HepG2 (cell line): ENCODE data around the gene KRTAP5-4. TPM values are rescaled to one million over a fixed set of nuclear protein-coding genes. Genes with fewer than 3 reads are reported as not detected.

Experiments used
- ATAC-seq: fragments of 200-7000 bp; cut with Tn5 transposase; 3 replicates; pipeline ENCODE4 v1.9.1; 2020; ENCODE audit warnings: mild to moderate bottlenecking, moderate library complexity
- BruUV-seq: library from RNA; stranded (reverse); fragments of 400-500 nt; replicated peaks from 2 replicates; lab custom pipeline; 2021; lab: Mats Ljungman, UMichigan
- CTCF ChIA-PET: fragments of 300-600 bp; formaldehyde crosslinking; extraction: SDS; loops from one replicate; lab custom pipeline; 2021; ENCODE audit warnings: low total read pairs, inconsistent platforms, low intra/inter-chr PET ratio; lab: Yijun Ruan, JAX
- POLR2A ChIA-PET: fragments of 350-600 bp; sonication (Branson Sonifier 250); formaldehyde crosslinking; loops from one replicate; lab custom pipeline; 2020; ENCODE audit warnings: antibody characterized with exemption, inconsistent platforms; lab: Yijun Ruan, JAX
- DNase-seq: peaks from one replicate; pipeline ENCODE4 v3.0.0-alpha.2; 2015; ENCODE audit warnings: low spot score
- FAIRE-seq: peaks from 3 replicates; lab custom pipeline; 2011; peaks lifted over from hg19 to GRCh38; lab: Jason Lieb, UNC
- H2AFZ ChIP-seq: one replicate; pipeline ENCODE4 v1.6.1; 2011; ENCODE audit warnings: low read length, inconsistent platforms
- H3K27ac ChIP-seq: fragments of 300-600 bp; 3 replicates; pipeline ENCODE4 v1.8.0; 2011; ENCODE audit warnings: mixed run types, mild to moderate bottlenecking, mixed read lengths, low read length, inconsistent platforms; ENCODE audit not compliant: insufficient read depth; ENCODE audit errors: extremely low read length
- H3K27me3 ChIP-seq, 2 experiments: fragments of 200-600 bp in 1 of 2; 2 replicates in 1 of 2; 3 replicates in 1 of 2; pipeline versions ENCODE4 v1.6.0 to v1.8.0; 2011; ENCODE audit warnings: low read length in 2 of 2, mild to moderate bottlenecking in 2 of 2, moderate library complexity in 2 of 2, inconsistent platforms in 1 of 2; ENCODE audit not compliant: insufficient read depth in 2 of 2, control insufficient read depth in 1 of 2
- H3K36me3 ChIP-seq, 2 experiments: fragments of 200-600 bp in 1 of 2; replicated peaks in 1 of 2; 2 replicates in 1 of 2; 3 replicates in 1 of 2; pipeline versions ENCODE4 v1.5.1 to v1.8.0; 2011; ENCODE audit warnings: low read length in 2 of 2, inconsistent platforms in 1 of 2; ENCODE audit not compliant: insufficient read depth in 2 of 2, control insufficient read depth in 1 of 2
- H3K4me1 ChIP-seq: 2 replicates; pipeline ENCODE4 v1.5.1; 2012; ENCODE audit warnings: low read length, inconsistent platforms; ENCODE audit not compliant: insufficient read depth
- H3K4me2 ChIP-seq: 2 replicates; pipeline ENCODE4 v1.6.0; 2011; ENCODE audit warnings: low read depth, low read length, inconsistent platforms
- H3K4me3 ChIP-seq, 3 experiments: fragments of 200-600 bp in 1 of 3; sonication (generic), shearing (Covaris generic) in 1 of 3; replicated peaks in 1 of 3; 2 replicates each; pipeline ENCODE4 v1.5.1; 2011 to 2016; ENCODE audit warnings: low read length in 3 of 3, inconsistent platforms in 2 of 3, low read depth in 2 of 3, mild to moderate bottlenecking in 2 of 3, control low read depth in 1 of 3, mixed read lengths in 1 of 3; ENCODE audit not compliant: insufficient read depth in 1 of 3
- H3K79me2 ChIP-seq: one replicate; pipeline ENCODE4 v1.6.1; 2011; ENCODE audit warnings: low read length, inconsistent platforms; ENCODE audit not compliant: insufficient read depth
- H3K9ac ChIP-seq: 2 replicates; pipeline ENCODE4 v1.6.0; 2011; ENCODE audit warnings: mild to moderate bottlenecking, low read depth, low read length, inconsistent platforms; ENCODE audit not compliant: insufficient read depth
- H3K9me3 ChIP-seq: 2 replicates; pipeline ENCODE4 v1.5.1; 2012; ENCODE audit warnings: mild to moderate bottlenecking, low read length
- H4K20me1 ChIP-seq: 2 replicates; pipeline ENCODE4 v1.6.0; 2011; ENCODE audit warnings: inconsistent platforms, mild to moderate bottlenecking, low read length, moderate library complexity; ENCODE audit not compliant: insufficient read depth
- ATM ChIP-seq: fragments of 450-650 bp; IDR thresholded peaks from 2 replicates; pipeline ENCODE4 v1.7.1; 2017; ENCODE audit warnings: mild to moderate bottlenecking, borderline replicate concordance
- EP300 ChIP-seq, 3 experiments: sonication (generic) in 1 of 3; formaldehyde crosslinking in 1 of 3; IDR thresholded peaks; 2 replicates each; pipeline versions ENCODE4 v1.5.1 to v1.6.1; 2011 to 2020; ENCODE audit warnings: low read depth in 2 of 3, low read length in 2 of 3, borderline replicate concordance in 1 of 3, improper control_type of control experiment in 1 of 3, mild to moderate bottlenecking in 1 of 3, missing genetic modification reagents in 1 of 3, moderate library complexity in 1 of 3
- GLI4 ChIP-seq: sonication (generic); formaldehyde crosslinking; IDR thresholded peaks from 2 replicates; pipeline ENCODE4 v1.5.1; 2020; ENCODE audit warnings: missing genetic modification reagents, mild to moderate bottlenecking, moderate library complexity, borderline replicate concordance
- LBX2 ChIP-seq: sonication (generic); formaldehyde crosslinking; IDR thresholded peaks from 2 replicates; pipeline ENCODE4 v1.5.0; 2020; ENCODE audit warnings: missing genetic modification reagents, mild to moderate bottlenecking, borderline replicate concordance
- MAFF ChIP-seq: IDR thresholded peaks from 2 replicates; pipeline ENCODE4 v1.6.1; 2011; ENCODE audit warnings: low read depth, low read length, improper control_type of control experiment
- MAFK ChIP-seq, 2 experiments: IDR thresholded peaks in 1 of 2; conservative IDR thresholded peaks in 1 of 2; 2 replicates each; pipeline ENCODE4 v1.6.1; 2011; ENCODE audit warnings: improper control_type of control experiment in 2 of 2, low read length in 2 of 2
- NCOA1 ChIP-seq: sonication (generic); formaldehyde crosslinking; IDR thresholded peaks from 2 replicates; pipeline ENCODE4 v1.9.0; 2021; ENCODE audit warnings: missing genetic modification reagents
- NFE2 ChIP-seq: sonication (generic); formaldehyde crosslinking; IDR thresholded peaks from 2 replicates; pipeline ENCODE4 v1.4.0; 2020; ENCODE audit warnings: missing genetic modification reagents
- NONO ChIP-seq, 2 experiments: fragments of 450-650 bp in 1 of 2; sonication (generic) in 1 of 2; formaldehyde crosslinking in 1 of 2; IDR thresholded peaks in 1 of 2; conservative IDR thresholded peaks in 1 of 2; 2 replicates each; pipeline versions ENCODE4 v1.6.1 to v1.8.0; 2017 to 2022; ENCODE audit warnings: mild to moderate bottlenecking in 1 of 2, missing genetic modification reagents in 1 of 2, moderate library complexity in 1 of 2
- SIX4 ChIP-seq: sonication (generic); formaldehyde crosslinking; IDR thresholded peaks from 2 replicates; pipeline ENCODE4 v1.4.0; 2020; ENCODE audit warnings: missing genetic modification reagents
- TCF12 ChIP-seq, 2 experiments: fragments of 450-650 bp in 1 of 2; sonication (generic) in 1 of 2; formaldehyde crosslinking in 1 of 2; IDR thresholded peaks; 2 replicates each; pipeline versions ENCODE4 v1.6.1 to v1.8.0; 2017 to 2022; ENCODE audit warnings: antibody characterized with exemption in 1 of 2, mild to moderate bottlenecking in 1 of 2, missing genetic modification reagents in 1 of 2, moderate library complexity in 1 of 2
- ZBTB49 ChIP-seq: sonication (generic); formaldehyde crosslinking; IDR thresholded peaks from 2 replicates; pipeline ENCODE4 v1.4.0; 2020; ENCODE audit warnings: missing genetic modification reagents, borderline replicate concordance
- ZFX ChIP-seq: sonication (generic); formaldehyde crosslinking; IDR thresholded peaks from 2 replicates; pipeline ENCODE4 v1.4.0; 2020; ENCODE audit warnings: mild to moderate bottlenecking, low read depth, missing genetic modification reagents, moderate library complexity
- ZNF563 ChIP-seq: sonication (generic); formaldehyde crosslinking; IDR thresholded peaks from 2 replicates; pipeline ENCODE4 v1.8.0; 2022; ENCODE audit warnings: mild to moderate bottlenecking, moderate library complexity, missing genetic modification reagents
- ZNF777 ChIP-seq: sonication (generic); formaldehyde crosslinking; IDR thresholded peaks from 2 replicates; pipeline ENCODE4 v1.4.0; 2020; ENCODE audit warnings: missing genetic modification reagents
- ZSCAN21 ChIP-seq: sonication (generic); formaldehyde crosslinking; IDR thresholded peaks from 2 replicates; pipeline ENCODE4 v1.8.0; 2022; ENCODE audit warnings: mild to moderate bottlenecking, missing genetic modification reagents, moderate library complexity, borderline replicate concordance
- WGBS: methylation state at CpG from one replicate; pipeline ENCODE4 v1.1.6; 2017; ENCODE audit warnings: low lambda C conversion rate; 5-methylcytosine and 5-hydroxymethylcytosine counted together
- in situ Hi-C: cut with HindIII; loops from 2 replicates; pipeline ENCODE4 v1.10.0; 2017; ENCODE audit warnings: low pct_unique_long_range_greater_than_20kb; ENCODE audit not compliant: extremely low pct_ligation_motif_present
- intact Hi-C: fragments of 100-400 bp; cut with micrococcal nuclease; formaldehyde crosslinking; loops from one replicate; pipeline ENCODE4 v1.10.0; 2022; ENCODE audit not compliant: unreplicated experiment
- polyA plus RNA-seq, 8 experiments: library from polyadenylated mRNA; depleted of rRNA in 3 of 8; stranded (reverse) in 7 of 8; unstranded in 1 of 8; fragments of >200 nt; fragmentation: Illumina TruSeq in 4 of 8; extraction: Trizol in 4 of 8; gene quantifications; 2 replicates each; pipeline versions ENCODE4 v1.2.1 to v1.2.3, GENCODE V29; 2011 to 2016; ENCODE audit warnings: low read depth in 4 of 8, missing spikeins in 1 of 8, mixed read lengths in 1 of 8; ENCODE audit not compliant: insufficient read depth in 1 of 8
- total RNA-seq, 5 experiments: library from RNA; depleted of rRNA; stranded (reverse); fragments of >200 nt; fragmentation: Illumina TruSeq; extraction: Trizol; gene quantifications; 2 replicates each; pipeline ENCODE4 v1.2.3, GENCODE V29; 2016; ENCODE audit warnings: low read depth in 1 of 5

The KRTAP5-4 gene
- total and polyA plus RNA-seq, 2 of the 13 experiments (the other 11 are each of a cell fraction or from before 2014, with no cell fraction given): not detected

GRCh38 chr11:1637628-1638027 lies 15.7 kb upstream of the KRTAP5-4 start:
- no peak for ATAC-seq
- no peak for FAIRE-seq
- in situ Hi-C loops: no loop called here

GRCh38 chr11:1636291-1636950 lies 14.5 kb upstream of the KRTAP5-4 start:
- DNase-seq (no peak), ATAC-seq (no peak), FAIRE-seq (no peak)
- intact Hi-C loops (no loop called here), in situ Hi-C loops (no loop called here)
- Histone ChIP-seq H3K4me1 (no peaks in the 10 kb centered on the region), H3K79me2 (no peaks in the 10 kb centered on the region), H3K27me3 (peaks cover 3 to 59% of the 10 kb centered on the region in 2 experiments), H3K9me3 (no peaks in the 10 kb centered on the region), H4K20me1 (no peaks in the 10 kb centered on the region), H3K36me3 (no peaks in the 10 kb centered on the region), H3K9ac (no peak overlapping the region), H3K27ac (no peak overlapping the region), H3K4me2 (no peak overlapping the region), H2AFZ (no peak overlapping the region), H3K4me3 (no peak overlapping the region)
- ChIA-PET POLR2A (no interaction called here), CTCF (no interaction called here)
- 41% methylated on average over 14 of the region's 19 CpGs for WGBS
- no TSS peak for BruUV-seq
- TF ChIP-seq ZNF563: no peak
- TF ChIP-seq NCOA1 (CRISPR knock-in tag): no peak
- TF ChIP-seq SIX4 (CRISPR knock-in tag): no peak
- no peak for TF ChIP-seq NONO (IDR thresholded peaks at IDR 0.05)
- TF ChIP-seq NONO (CRISPR knock-in tag; conservative IDR thresholded peaks at IDR 0.05): no peak
- no peak for TF ChIP-seq EP300 (IDR thresholded peaks at IDR 0.05; ENCODE audit: low read depth in 2 of 2, low read length in 2 of 2)
- no peak for TF ChIP-seq EP300 (CRISPR knock-in tag; IDR thresholded peaks at IDR 0.05; ENCODE audit: borderline replicate concordance)
- no peak for TF ChIP-seq ZBTB49 (CRISPR knock-in tag)
- TF ChIP-seq ATM: no peak
- no peak for TF ChIP-seq ZNF777 (CRISPR knock-in tag)
- no peak for TF ChIP-seq TCF12 (IDR thresholded peaks at IDR 0.05)
- no peak for TF ChIP-seq TCF12 (CRISPR knock-in tag; IDR thresholded peaks at IDR 0.05)
- TF ChIP-seq NFE2 (CRISPR knock-in tag): no peak
- TF ChIP-seq ZFX (CRISPR knock-in tag): no peak

More at GRCh38 chr11:1637628-1638027, 15.7 kb upstream of the KRTAP5-4 start:
- Histone ChIP-seq H3K9me3 (no peaks in the 10 kb centered on the region), H3K79me2 (no peaks in the 10 kb centered on the region), H3K4me2 (no peak overlapping the region), H4K20me1 (no peaks in the 10 kb centered on the region), H3K27me3 (peaks cover 4 to 56% of the 10 kb centered on the region in 2 experiments), H2AFZ (no peak overlapping the region), H3K36me3 (no peaks in the 10 kb centered on the region), H3K4me1 (no peaks in the 10 kb centered on the region), H3K9ac (no peak overlapping the region), H3K4me3 (no peak overlapping the region), H3K27ac (no peak overlapping the region)
- WGBS: 29% methylated on average over 2 of the region's 2 CpGs
- POLR2A ChIA-PET: no interaction called here
- DNase-seq: no peak
- intact Hi-C loops: no loop called here
- BruUV-seq: no TSS peak
- CTCF ChIA-PET: no interaction called here
- TF ChIP-seq LBX2 (CRISPR knock-in tag) (no peak), ZSCAN21 (no peak), GLI4 (CRISPR knock-in tag) (no peak), MAFF (peak; percentile 67), MAFK (conservative IDR thresholded peaks at IDR 0.05 in 1 of 2, IDR thresholded peaks at IDR 0.05 in 1 of 2; ENCODE audit: low read length in 2 of 2) (peak; percentile 52 to 74; a peak in 3 of 4 replicates)
